ENCODE data around the gene CCDC141.

The CCDC141 gene

GRCh38 chr2:178951266-178952006 lies 98.5 kb downstream of the CCDC141 start:
- no peak for DNase-seq (ENCODE audit: extremely low read depth, low read depth)
- TF ChIP-seq CTCF (IDR thresholded peaks at IDR 0.05; ENCODE audit: low read depth, low read length, missing control alignments): no peak
- H3K4me3 ChIP-seq (replicated peaks; ENCODE audit: low read depth, low read length): no peak overlapping the region

GRCh38 chr2:178949584-178949983 lies 100.4 kb downstream of the CCDC141 start:
- DNase-seq (ENCODE audit: extremely low read depth, low read depth): no peak
- no peak overlapping the region for H3K4me3 ChIP-seq (replicated peaks; ENCODE audit: low read depth, low read length)
- TF ChIP-seq CTCF (IDR thresholded peaks at IDR 0.05; ENCODE audit: low read depth, low read length, missing control alignments): no peak

GRCh38 chr2:178949151-178949550 lies 100.8 kb downstream of the CCDC141 start:
- no peak for TF ChIP-seq CTCF (IDR thresholded peaks at IDR 0.05; ENCODE audit: low read depth, low read length, missing control alignments)
- no peak for DNase-seq (ENCODE audit: extremely low read depth, low read depth)
- H3K4me3 ChIP-seq (replicated peaks; ENCODE audit: low read depth, low read length): no peak overlapping the region

GRCh38 chr2:178947006-178947405 lies 102.9 kb downstream of the CCDC141 start:
- TF ChIP-seq CTCF (IDR thresholded peaks at IDR 0.05; ENCODE audit: low read depth, low read length, missing control alignments): no peak
- no peak for DNase-seq (ENCODE audit: extremely low read depth, low read depth)
- H3K4me3 ChIP-seq (replicated peaks; ENCODE audit: low read depth, low read length): no peak overlapping the region

- no peak for TF ChIP-seq CTCF (IDR thresholded peaks at IDR 0.05; ENCODE audit: low read depth, low read length, missing control alignments)
- no peak for DNase-seq (ENCODE audit: extremely low read depth, low read depth)
- H3K4me3 ChIP-seq (replicated peaks; ENCODE audit: low read depth, low read length): no peak overlapping the region
These were observed 103.4 kb downstream of the CCDC141 start for GRCh38 chr2:178946494-178946893.

GRCh38 chr2:178943745-178944144 lies 106.2 kb downstream of the CCDC141 start:
- no peak for DNase-seq (ENCODE audit: extremely low read depth, low read depth)
- TF ChIP-seq CTCF (IDR thresholded peaks at IDR 0.05; ENCODE audit: low read depth, low read length, missing control alignments): no peak
- H3K4me3 ChIP-seq (replicated peaks; ENCODE audit: low read depth, low read length): no peak overlapping the region

- TF ChIP-seq CTCF (IDR thresholded peaks at IDR 0.05; ENCODE audit: low read depth, low read length, missing control alignments): no peak
- DNase-seq (ENCODE audit: extremely low read depth, low read depth): no peak
- H3K4me3 ChIP-seq (replicated peaks; ENCODE audit: low read depth, low read length): no peak overlapping the region
These were observed 115.4 kb downstream of the CCDC141 start for GRCh38 chr2:178934571-178934970.

Data from HFF-Myc (cell line).